HG03378 (cell line): ENCODE data around the gene TOP2B.
A peak's percentile ranks its signal among the peaks of the same experiment; 100 is the strongest.

Experiments used
- ATAC-seq: cut with Tn5 transposase; IDR thresholded peaks from one replicate; pipeline ENCODE4 v1.9.1; 2021; ENCODE audit warnings: mild to moderate bottlenecking, moderate library complexity; ENCODE audit not compliant: unreplicated experiment

Gene TOP2B

DNA sequence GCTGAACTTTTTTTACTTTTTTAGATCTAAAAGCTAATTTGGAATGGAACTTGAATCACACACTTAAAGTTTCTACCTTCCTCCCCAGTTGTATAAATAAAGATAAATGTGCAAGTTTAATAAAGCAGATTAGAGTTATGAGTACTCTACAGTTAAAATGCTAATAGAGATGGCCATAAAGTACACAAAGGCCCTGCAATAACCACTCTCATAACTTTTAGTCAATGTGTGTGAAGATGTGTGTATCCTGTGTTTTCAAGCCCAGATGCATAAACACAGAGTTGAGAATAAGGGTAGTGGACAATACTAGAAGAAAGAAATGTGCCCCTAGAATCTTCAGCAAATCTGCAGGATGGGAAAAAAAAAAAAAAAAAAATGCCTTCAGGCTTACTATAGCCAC lies 45.3 kb downstream of the TOP2B start:
- ATAC-seq: no peak

- ATAC-seq: no peak
Observed at GRCh38 chr3:25618028-25618427, 46.7 kb downstream of the TOP2B start.

DNA sequence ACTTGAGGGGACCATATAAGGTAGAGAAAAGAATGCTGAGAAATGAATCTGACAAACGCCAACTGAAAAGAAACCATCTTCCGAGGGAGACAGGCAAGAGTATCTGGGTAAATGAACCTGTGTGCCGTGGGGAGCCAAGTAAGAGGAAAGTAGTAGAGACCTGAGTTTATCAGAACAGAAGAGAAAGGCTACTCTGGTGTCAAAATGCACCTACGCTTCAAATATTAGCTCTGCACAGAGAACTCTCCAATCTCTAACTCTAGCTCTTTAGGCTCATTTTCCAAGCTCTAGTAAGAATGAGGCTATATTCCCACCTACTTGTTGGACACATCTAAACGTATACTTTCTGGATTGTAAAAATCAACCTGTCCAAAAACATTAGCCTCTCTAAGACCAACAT lies 53.5 kb downstream of the TOP2B start:
- ATAC-seq: no peak

DNA sequence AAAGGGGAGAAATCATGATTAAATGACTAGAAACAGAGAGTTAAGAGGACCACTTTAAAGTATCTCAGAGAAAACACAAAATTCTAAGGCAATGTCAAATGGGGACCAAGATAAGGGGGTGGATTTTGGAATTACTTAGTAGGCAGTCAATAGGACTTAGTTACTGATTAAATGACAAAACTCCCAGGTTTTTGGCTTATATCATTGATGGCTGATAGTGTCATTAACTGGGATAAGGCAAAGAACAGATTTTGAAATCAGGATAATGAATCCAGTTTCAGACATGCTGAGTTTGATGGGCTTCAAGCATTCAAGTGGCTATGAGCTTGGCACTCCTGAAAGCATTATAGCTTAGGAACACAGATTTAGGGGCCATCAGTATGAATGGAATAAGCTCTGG lies 53.9 kb downstream of the TOP2B start:
- no peak for ATAC-seq

DNA sequence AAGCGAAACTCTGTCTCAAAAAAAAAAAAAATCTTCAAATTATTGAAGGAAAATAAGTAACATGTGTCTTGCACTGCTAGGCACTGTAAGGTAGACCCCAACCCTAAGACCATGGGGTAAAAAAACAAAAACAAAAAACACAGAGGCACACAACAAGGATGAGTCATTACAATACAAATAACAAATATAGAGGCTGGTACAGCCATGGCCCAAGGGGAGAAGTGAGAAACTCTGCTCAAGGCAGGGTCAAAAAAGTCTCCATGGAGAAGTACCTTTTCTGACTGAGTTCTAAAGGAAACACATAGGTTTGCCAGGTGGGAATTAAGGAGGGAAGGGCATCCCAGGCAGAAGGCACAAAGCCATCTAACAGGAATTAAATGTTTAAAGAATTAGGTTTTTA lies 54.5 kb downstream of the TOP2B start:
- ATAC-seq: no peak

GRCh38 chr3:25604107-25604805 lies 60.5 kb downstream of the TOP2B start:
- peak; percentile 70 for ATAC-seq

- no peak for ATAC-seq
Observed at GRCh38 chr3:25603703-25604102, 61.0 kb downstream of the TOP2B start.

DNA sequence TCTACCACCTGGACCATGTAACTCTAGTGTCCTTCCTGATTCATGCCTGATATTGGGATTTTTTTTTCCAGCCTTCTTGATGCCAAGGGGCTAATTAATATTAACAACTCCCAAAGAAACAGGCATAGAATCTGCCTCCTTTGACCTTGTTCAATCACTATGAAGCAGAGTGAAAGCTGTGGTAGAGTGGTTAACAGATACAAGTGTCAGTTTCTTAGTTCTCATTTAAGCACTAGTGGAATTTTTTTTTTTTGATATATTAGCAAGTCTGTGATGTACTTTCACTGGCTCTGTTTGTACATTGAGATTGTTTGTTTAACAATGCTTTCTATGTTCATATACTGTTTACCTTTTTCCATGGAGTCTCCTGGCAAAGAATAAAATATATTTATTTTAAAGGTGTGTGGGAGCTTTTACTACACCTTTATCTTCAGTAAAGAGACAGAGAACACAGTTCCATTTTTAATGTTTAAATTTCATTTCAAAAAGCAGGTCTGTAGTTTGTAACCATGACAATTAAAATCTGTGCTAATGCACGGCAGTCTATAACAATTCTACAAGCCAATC lies 67.1 kb downstream of the TOP2B start:
- ATAC-seq: no peak

GRCh38 chr3:25594007-25594502 lies 70.7 kb downstream of the TOP2B start:
- ATAC-seq: peak; percentile 45

GRCh38 chr3:25593001-25593400 lies 71.7 kb downstream of the TOP2B start:
- ATAC-seq: no peak

- peak; percentile 52 for ATAC-seq
Observed at GRCh38 chr3:25592510-25592968, 72.2 kb downstream of the TOP2B start.

DNA sequence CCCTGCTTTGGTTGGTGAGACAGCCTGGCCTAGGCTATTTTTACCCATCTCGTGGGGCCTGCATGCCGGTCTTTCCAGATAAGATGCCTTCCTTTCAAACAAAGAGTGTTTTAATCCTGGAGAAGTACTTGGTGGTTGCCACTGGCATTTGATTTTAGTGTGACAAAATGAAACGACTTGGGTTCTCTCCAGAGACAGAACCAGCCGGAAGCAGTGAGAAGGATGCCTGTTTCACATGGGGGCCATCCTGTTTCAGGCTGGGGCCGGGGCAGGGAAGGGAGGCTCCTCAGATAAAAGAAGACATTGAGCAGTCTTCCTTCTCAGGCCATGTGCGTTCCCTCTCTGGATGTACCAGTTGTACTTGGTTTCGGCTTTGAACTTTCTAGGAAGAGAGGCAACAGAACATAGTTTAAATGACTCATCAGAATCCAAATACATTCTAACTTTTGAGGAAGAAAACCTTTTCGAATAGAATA lies 74.9 kb downstream of the TOP2B start:
- no peak for ATAC-seq

DNA sequence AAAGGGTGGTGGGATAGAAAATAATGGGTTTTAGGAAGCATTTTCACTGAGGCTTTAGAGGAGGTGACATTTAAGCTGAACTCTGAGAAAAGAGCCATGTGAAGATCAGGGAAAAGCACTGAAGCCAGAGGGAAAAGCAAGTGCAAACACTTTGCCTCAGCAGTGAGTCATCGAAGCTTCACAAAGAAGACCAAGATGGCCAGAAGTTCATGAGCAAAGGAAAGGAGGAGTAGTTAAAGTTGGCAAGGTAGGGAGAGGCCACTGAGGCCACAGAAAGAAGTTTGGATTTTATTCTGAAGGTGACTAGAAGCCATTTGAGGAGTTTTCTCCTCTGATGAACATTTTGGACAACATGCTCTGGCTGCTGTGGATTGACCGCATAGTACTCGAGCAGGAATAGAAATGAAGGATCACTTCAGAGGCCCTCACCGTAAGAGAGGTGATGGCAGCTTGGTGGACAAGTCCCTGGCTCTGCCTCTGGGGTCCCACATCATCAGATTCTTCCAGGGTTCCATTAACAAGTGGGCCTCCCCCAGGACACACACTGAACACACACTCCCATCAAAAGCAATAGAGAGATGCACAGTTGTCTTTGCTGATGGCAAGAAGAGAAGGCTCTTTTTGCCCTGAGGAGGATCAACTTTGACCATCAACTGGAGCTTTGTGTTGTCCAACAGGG lies 75.5 kb downstream of the TOP2B start:
- ATAC-seq: no peak

DNA sequence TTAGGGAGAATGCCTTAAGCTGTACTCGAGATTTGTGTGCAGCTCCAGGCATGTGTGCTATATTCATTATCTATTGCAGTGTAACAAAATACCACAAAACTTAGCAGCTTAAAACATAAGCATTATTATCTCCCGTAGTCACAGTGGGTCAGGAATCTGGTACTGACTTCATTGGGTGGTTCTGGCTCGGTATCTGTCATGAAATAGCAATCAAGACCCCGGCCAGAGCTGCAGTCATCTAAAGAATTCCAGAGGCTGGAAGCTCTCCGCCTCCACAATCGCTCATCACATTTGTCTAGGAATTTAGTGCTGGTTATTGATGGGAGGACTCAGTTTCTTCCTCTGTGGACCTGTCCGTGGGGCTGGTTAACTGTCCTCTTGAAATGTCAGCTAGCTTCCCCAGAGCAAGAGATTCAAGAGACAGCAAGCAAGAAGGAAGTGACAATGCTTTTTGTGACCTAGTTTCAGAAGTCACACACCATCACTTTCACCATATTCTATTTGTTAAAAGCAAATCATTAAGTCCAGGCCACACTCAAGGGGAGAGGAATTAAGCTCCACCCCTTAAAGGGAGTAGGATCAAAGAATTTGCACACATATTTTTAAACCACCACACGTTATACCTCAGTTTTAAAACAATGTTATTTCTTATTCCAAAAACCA lies 76.1 kb downstream of the TOP2B start:
- ATAC-seq: no peak

DNA sequence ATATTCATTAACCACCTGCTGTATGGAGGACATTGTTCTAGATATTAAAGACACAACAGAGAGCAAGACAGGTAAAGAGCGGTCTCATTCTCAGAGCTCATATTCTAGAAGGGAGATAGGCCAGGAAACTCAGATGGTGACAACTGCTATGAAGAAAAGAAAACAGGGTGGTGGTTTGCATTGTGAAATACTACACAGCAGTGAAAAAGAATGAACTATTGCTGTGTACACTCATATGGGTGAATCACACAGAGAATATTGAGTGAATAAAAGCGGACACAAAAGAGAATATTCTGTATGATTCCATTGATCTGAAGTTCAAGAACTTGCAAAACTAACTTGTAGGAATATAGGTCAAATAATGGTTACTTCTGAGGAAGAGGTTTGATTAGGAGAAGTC lies 76.7 kb downstream of the TOP2B start:
- ATAC-seq: no peak

- no peak for ATAC-seq
Observed at GRCh38 chr3:25587526-25587925, 77.2 kb downstream of the TOP2B start.

DNA sequence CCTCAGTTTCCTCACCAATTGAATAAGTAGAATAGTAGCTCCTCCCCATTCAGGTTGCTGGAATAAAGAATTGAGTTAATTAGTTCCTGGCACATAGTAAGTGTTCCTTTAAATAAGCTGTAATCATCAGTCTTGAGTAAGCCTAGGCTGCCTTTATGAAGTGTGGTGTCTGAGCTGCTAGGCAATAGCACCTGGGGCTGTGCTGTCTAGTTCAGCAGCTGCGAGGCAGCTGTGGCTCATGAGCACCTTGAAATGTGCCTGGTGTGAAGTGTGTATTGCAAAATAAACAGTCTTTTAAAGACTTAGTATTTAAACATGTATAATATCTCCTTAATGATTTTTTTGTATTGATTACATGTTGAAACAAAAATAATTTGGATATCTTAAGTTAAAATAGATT lies 77.6 kb downstream of the TOP2B start:
- ATAC-seq: no peak

GRCh38 chr3:25586553-25586952 lies 78.2 kb downstream of the TOP2B start:
- ATAC-seq: no peak

- no peak for ATAC-seq
Observed at GRCh38 chr3:25586167-25586505, 78.6 kb downstream of the TOP2B start.

DNA sequence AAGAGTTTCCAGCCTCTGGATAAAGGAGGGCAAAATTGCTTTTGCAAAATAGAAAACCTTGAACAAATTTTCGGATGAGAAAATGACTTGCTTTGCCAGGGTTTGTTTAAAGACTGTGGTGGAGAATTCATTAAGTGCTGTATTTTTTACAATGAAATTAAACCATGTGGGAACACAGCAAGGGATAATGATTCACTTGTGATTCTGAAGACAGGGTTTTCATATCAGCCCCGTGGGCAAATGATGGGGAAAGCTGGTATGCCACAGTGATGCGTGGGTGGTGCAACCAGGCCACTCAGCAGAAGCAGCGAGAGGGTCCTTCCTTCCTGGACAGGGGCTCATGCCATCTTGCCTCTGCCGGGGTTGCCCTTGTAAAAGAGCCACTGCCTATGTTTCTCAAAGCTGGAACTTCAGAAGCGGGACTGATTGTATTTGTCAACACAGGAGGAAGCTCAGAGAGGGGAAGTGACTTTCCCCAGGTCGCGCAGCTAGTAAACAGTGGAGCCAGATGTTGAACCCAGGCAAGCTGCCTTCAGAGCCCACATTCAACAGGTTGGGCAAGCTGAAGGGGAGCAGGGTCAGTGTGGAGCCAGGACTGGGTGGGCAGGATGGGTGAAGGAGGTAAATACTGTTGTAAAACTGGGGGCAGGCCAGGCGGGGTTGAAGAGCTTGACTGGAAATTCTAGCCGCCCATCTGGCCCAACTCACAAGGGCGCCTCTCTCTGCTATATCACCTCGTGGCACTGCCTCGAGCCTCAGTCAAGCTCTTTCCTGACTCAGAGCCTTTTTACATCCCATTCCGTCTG lies 79.1 kb downstream of the TOP2B start:
- ATAC-seq: no peak
